HepG2 (cell line): Measurements from ENCODE around the gene VWCE. TPM values are rescaled to one million over a fixed set of nuclear protein-coding genes. Genes with fewer than 3 reads are reported as not detected.

Experiments
- BRD4 ChIP-seq: sonication (generic); formaldehyde crosslinking; IDR thresholded peaks from 2 replicates; pipeline ENCODE4 v1.4.0; 2020; ENCODE audit warnings: missing genetic modification reagents
- RARG ChIP-seq: sonication (generic); formaldehyde crosslinking; IDR thresholded peaks from 2 replicates; pipeline ENCODE4 v1.4.0; 2020; ENCODE audit warnings: low read depth, mild to moderate bottlenecking, missing genetic modification reagents
- TSC22D2 ChIP-seq: sonication (generic); formaldehyde crosslinking; IDR thresholded peaks from 2 replicates; pipeline ENCODE4 v1.5.1; 2020; ENCODE audit warnings: missing genetic modification reagents, mild to moderate bottlenecking, borderline replicate concordance
- YEATS2 ChIP-seq: sonication (generic); formaldehyde crosslinking; IDR thresholded peaks from 2 replicates; pipeline ENCODE4 v1.4.0; 2020; ENCODE audit warnings: missing genetic modification reagents, borderline replicate concordance
- ZNF496 ChIP-seq: sonication (generic); formaldehyde crosslinking; IDR thresholded peaks from 2 replicates; pipeline ENCODE4 v1.8.1; 2023; ENCODE audit warnings: mild to moderate bottlenecking, moderate library complexity, missing genetic modification reagents; ENCODE audit not compliant: insufficient replicate concordance
- ZNF552 ChIP-seq: sonication (generic); formaldehyde crosslinking; IDR thresholded peaks from 2 replicates; pipeline ENCODE4 v1.9.0; 2022; ENCODE audit warnings: missing genetic modification reagents, mild to moderate bottlenecking, borderline replicate concordance
- ZNF570 ChIP-seq: sonication (generic); formaldehyde crosslinking; IDR thresholded peaks from 2 replicates; pipeline ENCODE4 v1.4.0; 2020; ENCODE audit warnings: mild to moderate bottlenecking, missing genetic modification reagents, borderline replicate concordance
- ZSCAN30 ChIP-seq: sonication (generic); formaldehyde crosslinking; IDR thresholded peaks from 2 replicates; pipeline ENCODE4 v1.5.0; 2020; ENCODE audit warnings: mild to moderate bottlenecking, missing genetic modification reagents
- polyA plus RNA-seq, 8 experiments: library from polyadenylated mRNA; depleted of rRNA in 3 of 8; stranded (reverse) in 7 of 8; unstranded in 1 of 8; fragments of >200 nt; fragmentation: Illumina TruSeq in 4 of 8; extraction: Trizol in 4 of 8; gene quantifications; 2 replicates each; pipeline versions ENCODE4 v1.2.1 to v1.2.3, GENCODE V29; 2011 to 2016; ENCODE audit warnings: low read depth in 4 of 8, missing spikeins in 1 of 8, mixed read lengths in 1 of 8; ENCODE audit not compliant: insufficient read depth in 1 of 8
- total RNA-seq, 5 experiments: library from RNA; depleted of rRNA; stranded (reverse); fragments of >200 nt; fragmentation: Illumina TruSeq; extraction: Trizol; gene quantifications; 2 replicates each; pipeline ENCODE4 v1.2.3, GENCODE V29; 2016; ENCODE audit warnings: low read depth in 1 of 5
- TF ChIP-seq, protein P1 (sequence below): sonication (generic); formaldehyde crosslinking; IDR thresholded peaks from one replicate; pipeline ENCODE4 v1.5.1; 2020; ENCODE audit warnings: mild to moderate bottlenecking, missing genetic modification reagents; ENCODE audit errors: not compliant biosample characterization
- TF ChIP-seq, protein P2 (sequence below): sonication (generic); formaldehyde crosslinking; IDR thresholded peaks from 2 replicates; pipeline ENCODE4 v1.4.0; 2020; ENCODE audit warnings: mild to moderate bottlenecking, missing genetic modification reagents
- TF ChIP-seq, protein P3 (sequence below): sonication (generic); formaldehyde crosslinking; IDR thresholded peaks from 2 replicates; pipeline ENCODE4 v1.8.0; 2022; ENCODE audit warnings: mild to moderate bottlenecking, missing genetic modification reagents, borderline replicate concordance

The VWCE gene
- total and polyA plus RNA-seq, 2 of the 13 experiments (the other 11 are each of a cell fraction or from before 2014, with no cell fraction given) = 27.6 to 58.3 TPM

DNA sequence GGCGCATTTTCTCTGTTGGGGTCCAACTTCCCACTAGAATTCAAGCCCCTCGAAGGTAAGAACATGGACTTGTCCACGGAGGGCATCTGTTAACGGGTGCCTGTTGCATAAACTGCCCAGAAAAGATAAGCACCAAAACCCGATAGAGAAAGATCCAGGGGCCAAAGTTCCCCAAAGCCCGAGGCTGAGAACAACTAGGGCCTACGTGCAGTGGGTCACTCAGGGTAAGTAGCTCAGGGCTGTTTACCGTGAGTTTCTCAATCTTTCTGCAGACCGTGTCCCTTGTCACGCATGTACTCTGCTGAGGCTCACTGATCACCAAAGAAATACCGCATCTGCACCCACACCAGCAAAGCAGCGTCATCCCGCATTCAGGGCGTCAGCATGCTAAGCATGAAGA is 29.8 kb downstream of the VWCE start (continued):
- TF ChIP-seq, protein P1, sequence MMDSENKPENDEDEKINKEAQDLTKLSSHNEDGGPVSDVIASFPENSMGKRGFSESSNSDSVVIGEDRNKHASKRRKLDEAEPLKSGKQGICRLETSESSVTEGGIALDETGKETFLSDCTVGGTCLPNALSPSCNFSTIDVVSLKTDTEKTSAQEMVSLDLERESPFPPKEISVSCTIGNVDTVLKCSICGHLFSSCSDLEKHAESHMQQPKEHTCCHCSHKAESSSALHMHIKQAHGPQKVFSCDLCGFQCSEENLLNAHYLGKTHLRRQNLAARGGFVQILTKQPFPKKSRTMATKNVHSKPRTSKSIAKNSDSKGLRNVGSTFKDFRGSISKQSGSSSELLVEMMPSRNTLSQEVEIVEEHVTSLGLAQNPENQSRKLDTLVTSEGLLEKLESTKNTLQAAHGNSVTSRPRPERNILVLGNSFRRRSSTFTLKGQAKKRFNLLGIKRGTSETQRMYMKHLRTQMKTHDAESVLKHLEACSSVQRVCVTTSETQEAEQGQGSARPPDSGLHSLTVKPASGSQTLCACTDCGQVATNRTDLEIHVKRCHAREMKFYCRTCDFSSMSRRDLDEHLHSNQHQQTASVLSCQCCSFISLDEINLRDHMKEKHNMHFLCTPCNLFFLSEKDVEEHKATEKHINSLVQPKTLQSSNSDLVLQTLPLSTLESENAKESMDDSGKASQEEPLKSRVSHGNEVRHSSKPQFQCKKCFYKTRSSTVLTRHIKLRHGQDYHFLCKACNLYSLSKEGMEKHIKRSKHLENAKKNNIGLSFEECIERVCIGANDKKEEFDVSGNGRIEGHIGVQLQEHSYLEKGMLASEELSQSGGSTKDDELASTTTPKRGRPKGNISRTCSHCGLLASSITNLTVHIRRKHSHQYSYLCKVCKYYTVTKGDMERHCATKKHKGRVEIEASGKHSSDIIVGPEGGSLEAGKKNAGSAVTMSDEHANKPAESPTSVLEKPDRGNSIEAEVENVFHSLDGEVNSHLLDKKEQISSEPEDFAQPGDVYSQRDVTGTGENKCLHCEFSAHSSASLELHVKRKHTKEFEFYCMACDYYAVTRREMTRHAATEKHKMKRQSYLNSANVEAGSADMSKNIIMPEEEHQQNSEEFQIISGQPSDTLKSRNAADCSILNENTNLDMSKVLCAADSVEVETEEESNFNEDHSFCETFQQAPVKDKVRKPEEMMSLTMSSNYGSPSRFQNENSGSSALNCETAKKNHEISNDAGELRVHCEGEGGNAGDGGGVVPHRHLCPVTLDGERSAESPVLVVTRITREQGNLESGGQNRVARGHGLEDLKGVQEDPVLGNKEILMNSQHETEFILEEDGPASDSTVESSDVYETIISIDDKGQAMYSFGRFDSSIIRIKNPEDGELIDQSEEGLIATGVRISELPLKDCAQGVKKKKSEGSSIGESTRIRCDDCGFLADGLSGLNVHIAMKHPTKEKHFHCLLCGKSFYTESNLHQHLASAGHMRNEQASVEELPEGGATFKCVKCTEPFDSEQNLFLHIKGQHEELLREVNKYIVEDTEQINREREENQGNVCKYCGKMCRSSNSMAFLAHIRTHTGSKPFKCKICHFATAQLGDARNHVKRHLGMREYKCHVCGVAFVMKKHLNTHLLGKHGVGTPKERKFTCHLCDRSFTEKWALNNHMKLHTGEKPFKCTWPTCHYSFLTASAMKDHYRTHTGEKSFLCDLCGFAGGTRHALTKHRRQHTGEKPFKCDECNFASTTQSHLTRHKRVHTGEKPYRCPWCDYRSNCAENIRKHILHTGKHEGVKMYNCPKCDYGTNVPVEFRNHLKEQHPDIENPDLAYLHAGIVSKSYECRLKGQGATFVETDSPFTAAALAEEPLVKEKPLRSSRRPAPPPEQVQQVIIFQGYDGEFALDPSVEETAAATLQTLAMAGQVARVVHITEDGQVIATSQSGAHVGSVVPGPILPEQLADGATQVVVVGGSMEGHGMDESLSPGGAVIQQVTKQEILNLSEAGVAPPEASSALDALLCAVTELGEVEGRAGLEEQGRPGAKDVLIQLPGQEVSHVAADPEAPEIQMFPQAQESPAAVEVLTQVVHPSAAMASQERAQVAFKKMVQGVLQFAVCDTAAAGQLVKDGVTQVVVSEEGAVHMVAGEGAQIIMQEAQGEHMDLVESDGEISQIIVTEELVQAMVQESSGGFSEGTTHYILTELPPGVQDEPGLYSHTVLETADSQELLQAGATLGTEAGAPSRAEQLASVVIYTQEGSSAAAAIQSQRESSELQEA (CRISPR knock-in tag) = no peak
- no peak for TF ChIP-seq ZNF496
- no peak for TF ChIP-seq BRD4 (CRISPR knock-in tag)
- TF ChIP-seq, protein P2, sequence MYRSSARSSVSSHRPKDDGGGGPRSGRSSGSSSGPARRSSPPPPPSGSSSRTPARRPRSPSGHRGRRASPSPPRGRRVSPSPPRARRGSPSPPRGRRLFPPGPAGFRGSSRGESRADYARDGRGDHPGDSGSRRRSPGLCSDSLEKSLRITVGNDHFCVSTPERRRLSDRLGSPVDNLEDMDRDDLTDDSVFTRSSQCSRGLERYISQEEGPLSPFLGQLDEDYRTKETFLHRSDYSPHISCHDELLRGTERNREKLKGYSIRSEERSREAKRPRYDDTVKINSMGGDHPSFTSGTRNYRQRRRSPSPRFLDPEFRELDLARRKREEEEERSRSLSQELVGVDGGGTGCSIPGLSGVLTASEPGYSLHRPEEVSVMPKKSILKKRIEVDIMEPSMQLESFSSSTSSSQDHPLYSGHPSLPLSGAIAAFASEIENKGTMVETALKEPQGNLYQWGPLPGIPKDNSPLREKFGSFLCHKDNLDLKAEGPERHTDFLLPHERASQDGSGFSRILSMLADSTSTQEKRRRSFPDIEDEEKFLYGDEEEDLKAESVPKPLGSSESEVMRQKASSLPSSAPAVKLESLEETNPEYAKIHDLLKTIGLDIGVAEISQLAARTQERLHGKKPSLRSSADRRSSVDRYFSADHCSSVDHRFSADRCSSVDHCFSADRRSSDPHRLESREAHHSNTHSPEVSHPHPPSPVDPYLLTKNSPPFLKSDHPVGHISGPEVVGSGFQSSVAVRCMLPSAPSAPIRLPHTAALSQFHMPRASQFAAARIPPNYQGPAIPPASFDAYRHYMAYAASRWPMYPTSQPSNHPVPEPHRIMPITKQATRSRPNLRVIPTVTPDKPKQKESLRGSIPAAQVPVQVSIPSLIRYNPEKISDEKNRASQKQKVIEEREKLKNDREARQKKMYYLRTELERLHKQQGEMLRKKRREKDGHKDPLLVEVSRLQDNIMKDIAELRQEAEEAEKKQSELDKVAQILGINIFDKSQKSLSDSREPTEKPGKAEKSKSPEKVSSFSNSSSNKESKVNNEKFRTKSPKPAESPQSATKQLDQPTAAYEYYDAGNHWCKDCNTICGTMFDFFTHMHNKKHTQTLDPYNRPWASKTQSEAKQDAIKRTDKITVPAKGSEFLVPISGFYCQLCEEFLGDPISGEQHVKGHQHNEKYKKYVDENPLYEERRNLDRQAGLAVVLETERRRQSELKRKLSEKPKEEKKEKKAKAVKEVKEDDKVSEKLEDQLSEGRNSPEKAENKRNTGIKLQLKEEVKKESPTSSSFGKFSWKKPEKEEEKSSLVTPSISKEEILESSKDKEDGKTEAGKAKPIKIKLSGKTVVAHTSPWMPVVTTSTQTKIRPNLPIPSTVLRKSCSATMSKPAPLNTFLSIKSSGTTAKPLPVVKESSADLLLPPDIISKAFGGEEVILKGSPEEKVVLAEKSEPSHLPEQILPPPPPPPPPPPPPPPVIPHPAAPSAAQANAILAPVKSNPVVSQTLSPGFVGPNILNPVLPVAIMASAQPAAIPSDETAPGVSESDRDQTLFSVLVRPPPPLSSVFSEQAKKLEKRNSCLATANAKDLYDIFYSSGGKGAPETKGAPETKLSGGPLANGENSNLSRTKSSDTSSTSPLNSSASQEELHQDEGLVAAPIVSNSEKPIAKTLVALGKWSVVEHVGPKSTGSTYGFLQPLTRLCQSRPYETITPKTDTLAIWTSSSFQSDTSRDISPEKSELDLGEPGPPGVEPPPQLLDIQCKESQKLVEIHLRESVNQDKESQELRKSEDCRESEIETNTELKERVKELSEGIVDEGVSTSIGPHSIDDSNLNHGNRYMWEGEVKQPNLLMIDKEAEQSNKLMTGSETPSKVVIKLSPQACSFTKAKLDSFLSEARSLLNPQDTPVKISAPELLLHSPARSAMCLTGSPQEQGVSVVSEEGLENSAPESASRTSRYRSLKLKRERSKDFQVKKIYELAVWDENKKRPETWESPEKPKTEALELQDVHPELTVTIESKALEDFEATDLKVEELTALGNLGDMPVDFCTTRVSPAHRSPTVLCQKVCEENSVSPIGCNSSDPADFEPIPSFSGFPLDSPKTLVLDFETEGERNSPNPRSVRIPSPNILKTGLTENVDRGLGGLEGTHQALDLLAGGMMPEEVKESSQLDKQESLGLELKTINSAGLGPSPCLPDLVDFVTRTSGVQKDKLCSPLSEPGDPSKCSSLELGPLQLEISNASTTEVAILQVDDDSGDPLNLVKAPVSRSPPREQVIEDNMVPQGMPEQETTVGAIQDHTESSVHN (CRISPR knock-in tag) = no peak
- no peak for TF ChIP-seq RARG (CRISPR knock-in tag)
- TF ChIP-seq TSC22D2 (CRISPR knock-in tag) = no peak
- no peak for TF ChIP-seq ZNF552 (CRISPR knock-in tag)
- no peak for TF ChIP-seq ZNF570 (CRISPR knock-in tag)
- TF ChIP-seq, protein P3, sequence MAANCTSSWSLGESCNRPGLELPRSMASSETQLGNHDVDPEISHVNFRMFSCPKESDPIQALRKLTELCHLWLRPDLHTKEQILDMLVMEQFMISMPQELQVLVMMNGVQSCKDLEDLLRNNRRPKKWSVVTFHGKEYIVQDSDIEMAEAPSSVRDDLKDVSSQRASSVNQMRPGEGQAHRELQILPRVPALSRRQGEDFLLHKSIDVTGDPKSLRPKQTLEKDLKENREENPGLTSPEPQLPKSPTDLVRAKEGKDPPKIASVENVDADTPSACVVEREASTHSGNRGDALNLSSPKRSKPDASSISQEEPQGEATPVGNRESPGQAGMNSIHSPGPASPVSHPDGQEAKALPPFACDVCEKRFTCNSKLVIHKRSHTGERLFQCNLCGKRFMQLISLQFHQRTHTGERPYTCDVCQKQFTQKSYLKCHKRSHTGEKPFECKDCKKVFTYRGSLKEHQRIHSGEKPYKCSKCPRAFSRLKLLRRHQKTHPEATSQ (CRISPR knock-in tag) = no peak
- no peak for TF ChIP-seq YEATS2 (CRISPR knock-in tag)
- TF ChIP-seq ZSCAN30 (CRISPR knock-in tag) = no peak
